GM12801 (cell line): ENCODE results near the gene OSBPL5.

Experiments used
- CTCF ChIP-seq: IDR thresholded peaks from one replicate; pipeline ENCODE4 v1.5.1; 2011; ENCODE audit warnings: control low read depth; ENCODE audit not compliant: insufficient read length; ENCODE audit errors: extremely low read depth

OSBPL5 gene

GRCh38 chr11:3158821-3159220 is 6.3 kb downstream of the OSBPL5 start:
- no peak for TF ChIP-seq CTCF

- TF ChIP-seq CTCF = no peak
Measured at GRCh38 chr11:3158131-3158591, 6.9 kb downstream of the OSBPL5 start.

GRCh38 chr11:3157381-3158130 is 7.6 kb downstream of the OSBPL5 start:
- TF ChIP-seq CTCF = no peak

- TF ChIP-seq CTCF = no peak
Measured at GRCh38 chr11:3156661-3157311, 8.3 kb downstream of the OSBPL5 start.

GRCh38 chr11:3156282-3156660 is 8.8 kb downstream of the OSBPL5 start:
- no peak for TF ChIP-seq CTCF

- no peak for TF ChIP-seq CTCF
Measured at GRCh38 chr11:3155691-3156258, 9.3 kb downstream of the OSBPL5 start.

GRCh38 chr11:3155216-3155615 is 9.9 kb downstream of the OSBPL5 start:
- no peak for TF ChIP-seq CTCF
